Fibroblast of lung (primary cell): ENCODE data around the gene FUOM. TPM values are rescaled to one million over a fixed set of nuclear protein-coding genes. Genes with fewer than 3 reads are reported as not detected.

ENCODE experiments used
- DNase-seq, 2 donors: peaks; one replicate each; pipeline versions ENCODE4 v3.0.0 to v3.0.0-alpha.2; 2010; ENCODE audit warnings: low read depth in 2 of 2
- H2AFZ ChIP-seq: 2 replicates; pipeline ENCODE4 v1.5.1; 2012; ENCODE audit warnings: low read length, control low read depth, inconsistent platforms
- H3K27ac ChIP-seq: 2 replicates; pipeline ENCODE4 v1.5.1; 2011; ENCODE audit warnings: low read length, control low read depth; ENCODE audit not compliant: insufficient read depth
- H3K27me3 ChIP-seq: 2 replicates; pipeline ENCODE4 v1.5.1; 2011; ENCODE audit warnings: mild to moderate bottlenecking, low read length; ENCODE audit not compliant: control insufficient read depth, insufficient read depth
- H3K36me3 ChIP-seq: 2 replicates; pipeline ENCODE4 v1.5.1; 2011; ENCODE audit warnings: low read length; ENCODE audit not compliant: control insufficient read depth, insufficient read depth
- H3K4me1 ChIP-seq: 2 replicates; pipeline ENCODE4 v1.5.1; 2011; ENCODE audit warnings: low read length; ENCODE audit not compliant: control insufficient read depth, insufficient read depth; ENCODE audit errors: extremely low read depth
- H3K4me2 ChIP-seq: 2 replicates; pipeline ENCODE4 v1.5.1; 2011; ENCODE audit warnings: low read length, control low read depth; ENCODE audit not compliant: insufficient read depth; ENCODE audit errors: extremely low read depth
- H3K4me3 ChIP-seq, 4 experiments: fragments of 200-600 bp in 1 of 4; sonication (generic) in 1 of 4; replicated peaks in 1 of 4; 2 replicates each; pipeline ENCODE4 v1.5.1; 2011 to 2016; ENCODE audit warnings: low read length in 4 of 4, low read depth in 3 of 4, mild to moderate bottlenecking in 3 of 4, control low read depth in 2 of 4, inconsistent platforms in 1 of 4, mixed read lengths in 1 of 4; ENCODE audit not compliant: insufficient read depth in 1 of 4; ENCODE audit errors: control extremely low read depth in 1 of 4
- H3K79me2 ChIP-seq: 2 replicates; pipeline ENCODE4 v1.5.1; 2012; ENCODE audit warnings: mild to moderate bottlenecking, low read length, inconsistent platforms; ENCODE audit not compliant: control insufficient read depth, insufficient read depth
- H3K9ac ChIP-seq: 2 replicates; pipeline ENCODE4 v1.5.1; 2011; ENCODE audit warnings: mild to moderate bottlenecking, low read length, control low read depth; ENCODE audit not compliant: insufficient read depth
- H3K9me3 ChIP-seq: 2 replicates; pipeline ENCODE4 v1.5.1; 2012; ENCODE audit warnings: low read depth, low read length; ENCODE audit not compliant: control insufficient read depth, insufficient read depth
- H4K20me1 ChIP-seq: 2 replicates; pipeline ENCODE4 v1.5.1; 2011; ENCODE audit warnings: low read length; ENCODE audit not compliant: control insufficient read depth, insufficient read depth; ENCODE audit errors: extremely low read depth
- EZH2 ChIP-seq: IDR thresholded peaks from 2 replicates; pipeline ENCODE4 v1.5.1; 2012; ENCODE audit warnings: low read length, control low read depth, mild to moderate bottlenecking; ENCODE audit errors: missing control alignments
- polyA plus RNA-seq, 2 donors: library from polyadenylated mRNA; depleted of rRNA in 1 of 2; stranded (reverse) in 1 of 2; unstranded in 1 of 2; fragments of >200 nt; gene quantifications; 2 replicates each; pipeline ENCODE4 v1.2.1, GENCODE V29; 2011 to 2012; ENCODE audit warnings: missing spikeins in 1 of 2
- total RNA-seq: library from RNA; depleted of rRNA; stranded (reverse); fragments of >200 nt; gene quantifications from 2 replicates; pipeline ENCODE4 v1.2.1, GENCODE V29; 2014
- TF ChIP-seq, protein P1 (sequence below), 2 donors: IDR thresholded peaks in 1 of 2; conservative IDR thresholded peaks in 1 of 2; 1 replicate in 1 of 2; 2 replicates in 1 of 2; pipeline ENCODE4 v1.5.1; 2011 to 2012; ENCODE audit warnings: low read length in 2 of 2, control low read depth in 1 of 2, inconsistent platforms in 1 of 2, low read depth in 1 of 2, mild to moderate bottlenecking in 1 of 2

The FUOM gene
- total and polyA plus RNA-seq, 2 donors (not counting 1 experiment from before 2014, with no cell fraction given): 14.2 to 15.0 TPM

DNA sequence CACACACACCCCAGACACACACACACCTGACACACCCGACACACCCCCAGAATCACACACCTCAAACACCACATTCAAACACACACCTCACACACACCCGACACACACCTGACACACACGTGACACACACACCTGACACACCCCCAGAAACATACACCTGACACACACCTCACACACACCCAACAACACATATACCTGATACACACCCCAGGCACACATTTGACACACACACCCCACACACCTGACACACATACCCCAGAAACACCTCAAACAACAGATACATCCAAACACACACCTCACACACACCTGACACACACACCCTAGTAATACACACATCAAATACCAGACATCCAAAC is 20.5 kb downstream of the FUOM start:
- Histone ChIP-seq H4K20me1 (no peaks in the 10 kb centered on the region), H3K4me2 (no peak overlapping the region), H3K79me2 (no peaks in the 10 kb centered on the region), H3K4me3 (no peak overlapping the region), H3K27me3 (peaks cover 28% of the 10 kb centered on the region), H2AFZ (no peak overlapping the region), H3K9ac (no peak overlapping the region), H3K4me1 (no peaks in the 10 kb centered on the region), H3K27ac (no peak overlapping the region), H3K9me3 (no peaks in the 10 kb centered on the region), H3K36me3 (no peaks in the 10 kb centered on the region)
- TF ChIP-seq, protein P1, sequence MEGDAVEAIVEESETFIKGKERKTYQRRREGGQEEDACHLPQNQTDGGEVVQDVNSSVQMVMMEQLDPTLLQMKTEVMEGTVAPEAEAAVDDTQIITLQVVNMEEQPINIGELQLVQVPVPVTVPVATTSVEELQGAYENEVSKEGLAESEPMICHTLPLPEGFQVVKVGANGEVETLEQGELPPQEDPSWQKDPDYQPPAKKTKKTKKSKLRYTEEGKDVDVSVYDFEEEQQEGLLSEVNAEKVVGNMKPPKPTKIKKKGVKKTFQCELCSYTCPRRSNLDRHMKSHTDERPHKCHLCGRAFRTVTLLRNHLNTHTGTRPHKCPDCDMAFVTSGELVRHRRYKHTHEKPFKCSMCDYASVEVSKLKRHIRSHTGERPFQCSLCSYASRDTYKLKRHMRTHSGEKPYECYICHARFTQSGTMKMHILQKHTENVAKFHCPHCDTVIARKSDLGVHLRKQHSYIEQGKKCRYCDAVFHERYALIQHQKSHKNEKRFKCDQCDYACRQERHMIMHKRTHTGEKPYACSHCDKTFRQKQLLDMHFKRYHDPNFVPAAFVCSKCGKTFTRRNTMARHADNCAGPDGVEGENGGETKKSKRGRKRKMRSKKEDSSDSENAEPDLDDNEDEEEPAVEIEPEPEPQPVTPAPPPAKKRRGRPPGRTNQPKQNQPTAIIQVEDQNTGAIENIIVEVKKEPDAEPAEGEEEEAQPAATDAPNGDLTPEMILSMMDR (conservative IDR thresholded peaks at IDR 0.05 in 1 of 2, IDR thresholded peaks at IDR 0.05 in 1 of 2; ENCODE audit: low read depth in 1 of 2, low read length in 2 of 2): no peak
- no peak for TF ChIP-seq EZH2
- no peak for DNase-seq

DNA sequence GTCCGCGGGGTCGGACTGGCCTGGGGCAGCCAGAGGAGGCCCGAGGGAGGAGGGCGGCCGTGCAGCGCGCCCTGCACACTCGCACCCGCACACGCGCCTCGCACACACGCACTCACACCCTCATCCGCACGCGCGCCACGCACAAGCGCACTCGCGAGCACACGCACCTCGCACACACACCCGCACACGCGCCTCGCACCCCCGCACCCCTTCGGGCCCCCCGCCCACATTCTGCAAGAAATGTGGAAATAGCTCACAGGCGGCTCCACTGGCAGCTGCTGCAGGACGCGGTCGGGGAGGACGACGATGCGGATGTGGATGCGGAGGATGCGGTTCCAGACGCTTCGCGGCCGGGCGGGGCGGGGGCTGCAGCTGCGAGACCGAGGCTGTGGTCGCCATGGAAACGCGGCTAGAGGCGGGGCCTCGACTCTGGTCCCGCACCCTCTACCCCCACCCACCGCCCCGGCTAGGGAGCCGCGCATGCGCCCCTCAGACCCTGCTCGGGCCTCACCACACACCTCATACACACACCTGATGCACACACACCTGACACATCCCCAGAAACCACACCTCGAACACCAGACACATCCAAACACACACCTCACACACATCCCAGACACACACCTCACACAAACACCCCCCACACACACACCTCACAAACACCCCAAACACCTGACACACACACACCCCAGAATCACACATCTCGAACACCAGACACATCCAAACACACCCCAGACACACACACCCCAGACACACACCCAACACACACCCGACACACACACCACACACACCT is 21.0 kb downstream of the FUOM start, which contains the start of gene CALY:
Gene CALY, minus strand, starts transcription at position 320 of the 793 bp plus-strand sequence. CDS start 7,907 bp downstream, outside the sequence.
- Histone ChIP-seq H3K4me3 (peak within 1 kb of the TSS in 1 of 4 experiments; percentile 49), H3K79me2 (no peaks in the 10 kb centered on the region), H3K27me3 (peaks cover 32% of the 10 kb centered on the region), H2AFZ (no peak within 1 kb of the TSS), H3K36me3 (no peaks in the 10 kb centered on the region), H3K4me1 (no peaks in the 10 kb centered on the region), H3K4me2 (no peak within 1 kb of the TSS), H3K27ac (no peak within 1 kb of the TSS), H3K9me3 (no peaks in the 10 kb centered on the region), H3K9ac (no peak within 1 kb of the TSS), H4K20me1 (no peaks in the 10 kb centered on the region)
- no peak for DNase-seq
- peak; percentile 88 for TF ChIP-seq EZH2
- TF ChIP-seq, protein P1 (conservative IDR thresholded peaks at IDR 0.05 in 1 of 2, IDR thresholded peaks at IDR 0.05 in 1 of 2; ENCODE audit: low read depth in 1 of 2, low read length in 2 of 2): no peak

DNA sequence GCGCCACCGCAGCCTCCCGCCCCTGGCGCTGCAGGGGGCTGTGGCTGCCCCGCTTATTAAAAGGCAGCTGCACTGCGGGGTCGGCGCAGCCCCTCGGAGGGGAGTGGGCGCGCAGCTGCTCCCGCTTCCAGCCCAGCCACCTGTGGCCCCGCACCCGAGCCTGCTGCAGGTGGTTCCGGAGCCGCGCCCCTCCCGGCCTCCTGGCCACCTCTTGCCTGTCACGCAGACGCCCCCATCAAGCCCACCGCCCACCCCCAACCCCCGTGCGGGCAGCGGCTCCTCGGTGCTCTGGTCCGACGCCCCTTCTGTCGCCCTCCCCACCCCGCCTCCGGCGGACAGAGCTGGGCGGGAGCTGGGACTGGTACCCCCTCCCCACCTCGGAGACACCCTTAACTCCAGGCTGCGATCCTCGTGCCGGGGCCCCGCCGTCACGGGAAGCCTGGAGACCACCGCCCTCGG is 21.7 kb downstream of the FUOM start:
- Histone ChIP-seq H3K36me3 (no peaks in the 10 kb centered on the region), H4K20me1 (no peaks in the 10 kb centered on the region), H3K9me3 (no peaks in the 10 kb centered on the region), H3K4me2 (no peak overlapping the region), H2AFZ (no peak overlapping the region), H3K27ac (no peak overlapping the region), H3K9ac (no peak overlapping the region), H3K27me3 (peaks cover 32% of the 10 kb centered on the region), H3K4me3 (no peak overlapping the region), H3K79me2 (no peaks in the 10 kb centered on the region), H3K4me1 (no peaks in the 10 kb centered on the region)
- TF ChIP-seq, protein P1 (conservative IDR thresholded peaks at IDR 0.05 in 1 of 2, IDR thresholded peaks at IDR 0.05 in 1 of 2; ENCODE audit: low read depth in 1 of 2, low read length in 2 of 2): no peak
- no peak for DNase-seq
